H1 (cell line): ENCODE data around the gene PHETA1. TPM values are rescaled to one million over a fixed set of nuclear protein-coding genes. Genes with fewer than 3 reads are reported as not detected.

Source experiments
- CTCF ChIA-PET: fragments of 300-600 bp; sonication (Branson Sonifier 250); formaldehyde crosslinking; loops from one replicate; lab custom pipeline; 2021; ENCODE audit not compliant: partially characterized antibody; lab: Charles Lee
- POLR2A ChIA-PET: fragments of 300-600 bp; sonication (Branson Sonifier 250); formaldehyde crosslinking; loops from one replicate; lab custom pipeline; 2021; ENCODE audit warnings: inconsistent platforms; ENCODE audit not compliant: partially characterized antibody; lab: Charles Lee
- DNase-seq, 2 experiments: peaks; one replicate each; pipeline versions ENCODE4 v3.0.0 to v3.0.0-alpha.2; 2010 to 2022; ENCODE audit warnings: low spot score in 2 of 2, low read depth in 1 of 2, mixed read lengths in 1 of 2
- FAIRE-seq: peaks from 2 replicates; lab custom pipeline; 2011; peaks lifted over from hg19 to GRCh38; lab: Jason Lieb, UNC
- H2AFZ ChIP-seq: 2 replicates; pipeline ENCODE4 v1.8.1; 2012; ENCODE audit warnings: low read length, inconsistent platforms
- H2AK5ac ChIP-seq: 2 replicates; pipeline ENCODE4 v1.6.1; 2013; ENCODE audit warnings: low read depth, low read length
- H2BK120ac ChIP-seq: replicated peaks from 2 replicates; pipeline ENCODE3; 2013; ENCODE audit warnings: low read depth, low read length, inconsistent platforms
- H2BK12ac ChIP-seq: 2 replicates; pipeline ENCODE4 v1.6.1; 2013; ENCODE audit warnings: low read depth, low read length
- H2BK15ac ChIP-seq: 2 replicates; pipeline ENCODE4 v1.6.1; 2013; ENCODE audit warnings: low read length
- H2BK20ac ChIP-seq: 2 replicates; pipeline ENCODE4 v1.6.1; 2013; ENCODE audit warnings: low read length
- H2BK5ac ChIP-seq: 2 replicates; pipeline ENCODE4 v1.6.1; 2013; ENCODE audit warnings: low read depth, low read length
- H3K14ac ChIP-seq: 2 replicates; pipeline ENCODE4 v1.6.1; 2013; ENCODE audit warnings: inconsistent platforms; ENCODE audit not compliant: insufficient read length
- H3K18ac ChIP-seq: 2 replicates; pipeline ENCODE4 v1.6.1; 2013; ENCODE audit warnings: low read length; ENCODE audit errors: extremely low read depth
- H3K23ac ChIP-seq: 2 replicates; pipeline ENCODE4 v1.6.1; 2013; ENCODE audit warnings: inconsistent platforms; ENCODE audit not compliant: insufficient read length
- H3K23me2 ChIP-seq: 2 replicates; pipeline ENCODE4 v1.6.1; 2013; ENCODE audit warnings: low read depth, low read length
- H3K27ac ChIP-seq: 2 replicates; pipeline ENCODE4 v1.6.1; 2011; ENCODE audit warnings: low read depth, low read length, inconsistent platforms
- H3K27me3 ChIP-seq, 4 experiments: replicated peaks in 1 of 4; 1 replicate in 1 of 4; 2 replicates in 3 of 4; pipeline versions ENCODE4 v1.6.1 to v1.8.1; 2011 to 2013; ENCODE audit warnings: low read length in 3 of 4, mild to moderate bottlenecking in 3 of 4, inconsistent platforms in 2 of 4, mixed read lengths in 2 of 4, moderate library complexity in 1 of 4; ENCODE audit not compliant: control insufficient read depth in 3 of 4, insufficient read depth in 3 of 4; ENCODE audit errors: extremely low read depth in 1 of 4
- H3K36me3 ChIP-seq, 4 experiments: 2 replicates each; pipeline versions ENCODE4 v1.6.1 to v1.8.1; 2011 to 2013; ENCODE audit warnings: mild to moderate bottlenecking in 4 of 4, low read length in 3 of 4, moderate library complexity in 2 of 4, control low read depth in 1 of 4, inconsistent platforms in 1 of 4; ENCODE audit not compliant: insufficient read depth in 4 of 4, control insufficient read depth in 2 of 4
- H3K4ac ChIP-seq: replicated peaks from 2 replicates; pipeline ENCODE3; 2013; ENCODE audit warnings: low read length, low read depth, mixed read lengths, inconsistent platforms; ENCODE audit not compliant: insufficient read length
- H3K4me1 ChIP-seq, 4 experiments: replicated peaks in 1 of 4; 1 replicate in 1 of 4; 2 replicates in 3 of 4; pipeline versions ENCODE4 v1.6.1 to v1.8.1; 2011 to 2013; ENCODE audit warnings: low read length in 3 of 4, inconsistent platforms in 2 of 4, mixed read lengths in 1 of 4; ENCODE audit not compliant: insufficient read depth in 4 of 4, control insufficient read depth in 3 of 4
- H3K4me2 ChIP-seq, 2 experiments: 2 replicates each; pipeline versions ENCODE4 v1.6.1 to v1.8.1; 2011 to 2013; ENCODE audit warnings: low read depth in 2 of 2, low read length in 2 of 2, control low read depth in 1 of 2, inconsistent platforms in 1 of 2, mild to moderate bottlenecking in 1 of 2; ENCODE audit not compliant: insufficient read depth in 1 of 2
- H3K4me3 ChIP-seq, 4 experiments: fragments of 200-600, 300-600 bp in 1 of 4; sonication (generic), shearing (Covaris generic), sonication (Bioruptor Twin) in 1 of 4; 2 replicates each; pipeline versions ENCODE4 v1.5.1 to v1.8.1; 2011 to 2016; ENCODE audit warnings: low read length in 4 of 4, low read depth in 3 of 4, control low read depth in 2 of 4, inconsistent platforms in 2 of 4, mild to moderate bottlenecking in 2 of 4, mixed read lengths in 1 of 4, moderate library complexity in 1 of 4; ENCODE audit not compliant: insufficient read depth in 2 of 4; ENCODE audit errors: extremely low read depth in 1 of 4
- H3K56ac ChIP-seq: replicated peaks from 2 replicates; pipeline ENCODE3; 2013; ENCODE audit warnings: low read depth, mild to moderate bottlenecking, mixed read lengths, low read length, inconsistent platforms; ENCODE audit not compliant: insufficient read length
- H3K79me1 ChIP-seq: 2 replicates; pipeline ENCODE4 v1.6.1; 2013; ENCODE audit warnings: low read depth, low read length, control low read depth
- H3K79me2 ChIP-seq, 2 experiments: 2 replicates each; pipeline versions ENCODE4 v1.6.1 to v1.8.1; 2012 to 2013; ENCODE audit warnings: low read length in 2 of 2, mild to moderate bottlenecking in 2 of 2, inconsistent platforms in 1 of 2; ENCODE audit not compliant: insufficient read depth in 2 of 2, control insufficient read depth in 1 of 2
- H3K9ac ChIP-seq, 4 experiments: replicated peaks in 1 of 4; 1 replicate in 1 of 4; 2 replicates in 3 of 4; pipeline versions ENCODE4 v1.6.1 to v1.8.1; 2011 to 2013; ENCODE audit warnings: low read depth in 3 of 4, low read length in 3 of 4, control low read depth in 2 of 4, mild to moderate bottlenecking in 2 of 4, moderate library complexity in 2 of 4, inconsistent platforms in 1 of 4; ENCODE audit errors: extremely low read depth in 1 of 4
- H3K9me3 ChIP-seq, 2 experiments: 2 replicates each; pipeline versions ENCODE4 v1.6.1 to v1.8.1; 2012 to 2013; ENCODE audit warnings: mild to moderate bottlenecking in 2 of 2, moderate library complexity in 2 of 2, control low read depth in 1 of 2, inconsistent platforms in 1 of 2, low read depth in 1 of 2, low read length in 1 of 2, mixed read lengths in 1 of 2; ENCODE audit not compliant: insufficient read depth in 2 of 2
- H4K20me1 ChIP-seq, 2 experiments: replicated peaks in 1 of 2; 2 replicates each; pipeline versions ENCODE3 to v1.8.1; 2011 to 2013; ENCODE audit warnings: inconsistent platforms in 2 of 2, low read length in 2 of 2, mild to moderate bottlenecking in 1 of 2; ENCODE audit not compliant: insufficient read depth in 2 of 2, control insufficient read depth in 1 of 2
- H4K5ac ChIP-seq: 2 replicates; pipeline ENCODE4 v1.6.1; 2013; ENCODE audit warnings: low read length, low read depth, mixed read lengths, inconsistent platforms; ENCODE audit not compliant: insufficient read length
- H4K8ac ChIP-seq: 2 replicates; pipeline ENCODE4 v1.8.0; 2013; ENCODE audit warnings: mild to moderate bottlenecking, moderate library complexity, low read length, inconsistent platforms; ENCODE audit not compliant: insufficient read depth; ENCODE audit errors: extremely low read depth
- H4K91ac ChIP-seq: replicated peaks from 2 replicates; pipeline ENCODE3; 2013; ENCODE audit warnings: low read length, mixed read lengths, inconsistent platforms; ENCODE audit not compliant: insufficient read length
- CEBPB ChIP-seq: IDR thresholded peaks from 2 replicates; pipeline ENCODE4 v1.6.1; 2012; ENCODE audit warnings: low read depth, low read length
- FOSL1 ChIP-seq: IDR thresholded peaks from 2 replicates; pipeline ENCODE4 v1.6.1; 2011; ENCODE audit warnings: mild to moderate bottlenecking, low read depth, low read length, moderate library complexity; ENCODE audit not compliant: insufficient read depth
- HDAC6 ChIP-seq: IDR thresholded peaks from one replicate; pipeline ENCODE4 v1.7.1; 2012; ENCODE audit warnings: low read depth, mild to moderate bottlenecking, inconsistent platforms, low read length, moderate library complexity
- PHF8 ChIP-seq: fragments of 200-600 bp; sonication (generic); conservative IDR thresholded peaks from 2 replicates; pipeline ENCODE4 v1.7.1; 2012; ENCODE audit warnings: low read depth, mild to moderate bottlenecking, inconsistent platforms, low read length, moderate library complexity
- SRF ChIP-seq: IDR thresholded peaks from 2 replicates; pipeline ENCODE4 v1.6.1; 2011; ENCODE audit warnings: mild to moderate bottlenecking, low read depth, low read length, moderate library complexity
- SUZ12 ChIP-seq: fragments of 200-600 bp; sonication (generic); IDR thresholded peaks from 2 replicates; pipeline ENCODE4 v1.6.1; 2012; ENCODE audit warnings: mild to moderate bottlenecking, inconsistent platforms, low read length, moderate library complexity, mixed read lengths
- WGBS, 2 experiments: shearing (Covaris generic) in 1 of 2; methylation state at CpG; one replicate each; pipeline versions ENCODE4 v1.1.6 to v1.1.7; 2013 to 2015; ENCODE audit warnings: low lambda C conversion rate in 2 of 2, mixed read lengths in 2 of 2, inconsistent platforms in 1 of 2, low coverage in 1 of 2, missing lambda C conversion rate in 1 of 2; ENCODE audit not compliant: insufficient replicate concordance in 2 of 2, insufficient coverage in 1 of 2, insufficient read length in 1 of 2; ENCODE audit errors: extremely low coverage in 1 of 2, missing lambda C conversion rate in 1 of 2; 5-methylcytosine and 5-hydroxymethylcytosine counted together
- polyA plus RNA-seq, 7 experiments: library from polyadenylated mRNA; depleted of rRNA in 3 of 7; stranded (reverse) in 5 of 7; unstranded in 2 of 7; fragments of >200 nt in 5 of 7; fragments of 200-250 nt in 2 of 7; gene quantifications; 1 replicate in 5 of 7; 2 replicates in 1 of 7; 4 replicates in 1 of 7; pipeline versions ENCODE4 v1.2.1 to v1.2.3, GENCODE V29; 2011 to 2013; ENCODE audit warnings: missing spikeins in 2 of 7, mixed read lengths in 2 of 7
- total RNA-seq: library from RNA; stranded (reverse); fragmentation: NEBNext Ultra II Directional; extraction: Animal tissue kit (Norgen Biotek cat#: 25700); gene quantifications from 2 replicates; pipeline ENCODE4 v1.2.1, GENCODE V29; 2021
- TF ChIP-seq, protein P1 (sequence below): IDR thresholded peaks from 2 replicates; pipeline ENCODE4 v1.6.1; 2012; ENCODE audit warnings: inconsistent platforms
- TF ChIP-seq, protein P2 (sequence below): IDR thresholded peaks from 2 replicates; pipeline ENCODE4 v1.6.1; 2011; ENCODE audit warnings: low read depth, mild to moderate bottlenecking, low read length; ENCODE audit not compliant: insufficient read depth

Gene PHETA1
- total and polyA plus RNA-seq, 2 of the 8 experiments (the other 6 are each of a cell fraction or from before 2014, with no cell fraction given): 5.2 to 12.3 TPM

DNA sequence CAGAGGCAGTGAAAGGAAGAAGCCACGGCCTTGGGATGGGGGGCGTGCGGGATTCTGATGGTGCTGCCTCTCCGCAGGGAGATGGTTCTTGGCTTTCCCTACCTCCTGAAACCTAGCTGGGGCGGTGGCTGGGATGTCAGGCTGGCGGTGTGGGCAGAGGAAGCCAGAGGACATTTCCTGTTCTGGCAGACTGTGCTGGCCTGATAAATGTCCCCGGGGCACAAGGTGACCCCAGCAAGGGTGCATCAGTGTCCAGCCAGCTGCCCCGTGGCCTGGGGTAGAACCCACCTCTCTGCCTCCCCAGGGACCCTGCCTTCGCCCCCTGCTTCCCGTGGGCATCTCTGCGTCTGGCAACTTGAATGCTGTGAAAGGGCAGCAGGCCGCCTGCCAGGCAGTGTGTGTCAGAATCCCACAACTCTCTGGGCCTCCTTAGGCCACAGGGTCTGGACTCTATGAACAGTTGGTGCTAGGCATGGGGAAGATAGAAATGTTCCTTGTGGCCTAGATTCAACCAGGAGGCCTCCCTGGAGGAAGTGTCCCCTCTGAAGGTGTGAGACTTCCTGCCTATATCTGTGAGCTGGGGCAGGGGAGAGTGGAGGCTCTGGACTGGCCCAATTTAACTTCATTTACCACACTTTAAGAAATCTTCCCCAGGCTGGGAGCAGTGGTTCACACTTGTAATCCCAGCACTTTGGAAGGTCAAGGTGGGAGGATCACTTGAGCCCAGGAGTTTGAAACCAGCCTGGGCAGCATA, 41.7 kb upstream of the PHETA1 start:
- DNase-seq (no peak), FAIRE-seq (no peak)
- POLR2A ChIA-PET: interaction anchor here (0.6 to 4.3 kb wide), 8 partner anchors 8 to 110 kb away, joined by 3 to 29 read pairs (median 5); no protein-coding TSS in a partner anchor
- 95% methylated on average over 12 of the region's 12 CpGs; no CpG with 5 or more reads in 1 of the 2 experiments for WGBS, 2 experiments
- Histone ChIP-seq H4K8ac (peak overlapping the region; percentile 16), H2AFZ (no peak overlapping the region), H2BK12ac (peak overlapping the region; percentile 84; the same call in 1 of the 2 replicates), H3K23ac (no peak overlapping the region), H3K4me2 (peak overlapping the region in 1 of 2 experiments; percentile 54; a peak in 1 of 4 replicates), H3K9me3 (no peaks in the 10 kb centered on the region), H2AK5ac (peak overlapping the region; percentile 98), H3K79me1 (peaks cover 19% of the 10 kb centered on the region), H4K20me1 (peaks cover 21 to 32% of the 10 kb centered on the region in 2 experiments), H3K27me3 (no peaks in the 10 kb centered on the region), H3K18ac (peak overlapping the region; percentile 71), H3K4ac (peak overlapping the region; percentile 25), H4K91ac (peak overlapping the region; percentile 92), H3K4me3 (no peak overlapping the region), H3K23me2 (peaks cover 11% of the 10 kb centered on the region; the same call in 1 of the 2 replicates), H3K9ac (no peak overlapping the region), H3K27ac (0 out of 2 replicates have a peak overlapping the region, but pooled peaks have one; percentile 46), H2BK5ac (peak overlapping the region; percentile 94), H4K5ac (no peak overlapping the region), H3K36me3 (no peaks in the 10 kb centered on the region), H2BK15ac (peak overlapping the region; percentile 92; the same call in 1 of the 2 replicates), H3K4me1 (peaks cover 31 to 71% (median 49%) of the 10 kb centered on the region in 4 experiments), H3K56ac (no peak overlapping the region), H3K14ac (no peak overlapping the region), H2BK120ac (no peak overlapping the region), H2BK20ac (peak overlapping the region; percentile 23; the same call in 1 of the 2 replicates), H3K79me2 (peaks cover 44 to 92% of the 10 kb centered on the region in 2 experiments)
- TF ChIP-seq SRF (no peak), HDAC6 (no peak), PHF8 (no peak), FOSL1 (no peak), CEBPB (no peak), SUZ12 (no peak)
- TF ChIP-seq, protein P1, sequence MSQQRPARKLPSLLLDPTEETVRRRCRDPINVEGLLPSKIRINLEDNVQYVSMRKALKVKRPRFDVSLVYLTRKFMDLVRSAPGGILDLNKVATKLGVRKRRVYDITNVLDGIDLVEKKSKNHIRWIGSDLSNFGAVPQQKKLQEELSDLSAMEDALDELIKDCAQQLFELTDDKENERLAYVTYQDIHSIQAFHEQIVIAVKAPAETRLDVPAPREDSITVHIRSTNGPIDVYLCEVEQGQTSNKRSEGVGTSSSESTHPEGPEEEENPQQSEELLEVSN: no peak
- TF ChIP-seq, protein P2, sequence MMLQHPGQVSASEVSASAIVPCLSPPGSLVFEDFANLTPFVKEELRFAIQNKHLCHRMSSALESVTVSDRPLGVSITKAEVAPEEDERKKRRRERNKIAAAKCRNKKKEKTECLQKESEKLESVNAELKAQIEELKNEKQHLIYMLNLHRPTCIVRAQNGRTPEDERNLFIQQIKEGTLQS: no peak
- CTCF ChIA-PET: interaction anchor here (0.6 to 22.8 kb wide), 5 partner anchors 11 to 513 kb away, joined by 3 to 838 read pairs (median 12); no protein-coding TSS in a partner anchor
